Measurements from ENCODE around the gene SMG9. TPM values are rescaled to one million over a fixed set of nuclear protein-coding genes. Genes with fewer than 3 reads are reported as not detected.

Gene SMG9
- total RNA-seq, 4 donors from 2014 or later = 7.5 to 25.6 (median 22.3) TPM

- H3K9me3 ChIP-seq = peaks cover 0 to 12% (median 7%) of the 10 kb centered on the region in 4 donors
- intact Hi-C loops (cut with DNase I) = no loop called here
- H3K4me1 ChIP-seq = no peaks in the 10 kb centered on the region
- no peak for DNase-seq (ENCODE audit: extremely low spot score)
- no peak for TF ChIP-seq CTCF (IDR thresholded peaks at IDR 0.05)
- TF ChIP-seq EP300 (IDR thresholded peaks at IDR 0.05) = no peak
- TF ChIP-seq POLR2AphosphoS5 (IDR thresholded peaks at IDR 0.05) = no peak
- TF ChIP-seq POLR2A (IDR thresholded peaks at IDR 0.05; ENCODE audit: low read depth) = no peak
- 82% methylated on average over 2 of the region's 2 CpGs for WGBS
- no peaks in the 10 kb centered on the region for H3K36me3 ChIP-seq
- H3K27ac ChIP-seq (replicated peaks in 1 of 4) = no peak overlapping the region
- peaks cover 0 to 12% (median 0%) of the 10 kb centered on the region in 4 donors for H3K27me3 ChIP-seq
- no peak overlapping the region for H3K4me3 ChIP-seq
Measured at GRCh38 chr19:43708716-43709115, 46.0 kb downstream of the SMG9 start.

- 80% methylated on average over 13 of the region's 13 CpGs for WGBS
- peaks cover 0 to 12% (median 7%) of the 10 kb centered on the region in 4 donors for H3K9me3 ChIP-seq
- TF ChIP-seq EP300 (IDR thresholded peaks at IDR 0.05) (no peak), CTCF (IDR thresholded peaks at IDR 0.05) (no peak), POLR2A (IDR thresholded peaks at IDR 0.05; ENCODE audit: low read depth) (no peak), POLR2AphosphoS5 (IDR thresholded peaks at IDR 0.05) (no peak)
- peaks cover 0 to 7% (median 0%) of the 10 kb centered on the region in 4 donors for H3K27me3 ChIP-seq
- H3K27ac ChIP-seq (replicated peaks in 1 of 4) = no peak overlapping the region
- no peaks in the 10 kb centered on the region for H3K36me3 ChIP-seq
- DNase-seq (ENCODE audit: extremely low spot score) = no peak
- H3K4me1 ChIP-seq = no peaks in the 10 kb centered on the region
- intact Hi-C loops (cut with DNase I) = no loop called here
- no peak overlapping the region for H3K4me3 ChIP-seq
Measured at GRCh38 chr19:43707158-43707712, 47.5 kb downstream of the SMG9 start.

- intact Hi-C loops (cut with DNase I) = no loop called here
- peaks cover 0 to 12% (median 7%) of the 10 kb centered on the region in 4 donors for H3K9me3 ChIP-seq
- H3K4me3 ChIP-seq = no peak overlapping the region
- 77% methylated on average over 6 of the region's 6 CpGs for WGBS
- DNase-seq (ENCODE audit: extremely low spot score) = no peak
- no peak overlapping the region for H3K27ac ChIP-seq (replicated peaks in 1 of 4)
- H3K36me3 ChIP-seq = no peaks in the 10 kb centered on the region
- peaks cover 0 to 2% (median 1%) of the 10 kb centered on the region in 4 donors for H3K4me1 ChIP-seq
- peaks cover 0 to 10% (median 0%) of the 10 kb centered on the region in 4 donors for H3K27me3 ChIP-seq
- TF ChIP-seq POLR2AphosphoS5 (IDR thresholded peaks at IDR 0.05) = no peak
Measured at GRCh38 chr19:43705729-43706128, 49.0 kb downstream of the SMG9 start.

GRCh38 chr19:43704002-43704705, 50.6 kb downstream of the SMG9 start:
- intact Hi-C loops (cut with DNase I) = no loop called here
- no peak for DNase-seq (ENCODE audit: extremely low spot score)
- Histone ChIP-seq H3K27ac (replicated peaks in 1 of 4) (no peak overlapping the region), H3K36me3 (no peaks in the 10 kb centered on the region), H3K4me1 (peaks cover 5 to 18% (median 16%) of the 10 kb centered on the region in 4 donors), H3K9me3 (peaks cover 0 to 11% (median 7%) of the 10 kb centered on the region in 4 donors), H3K27me3 (peaks cover 0 to 19% (median 5%) of the 10 kb centered on the region in 4 donors), H3K4me3 (no peak overlapping the region)
- TF ChIP-seq EP300 (IDR thresholded peaks at IDR 0.05) = no peak
- no peak for TF ChIP-seq CTCF (IDR thresholded peaks at IDR 0.05)
- TF ChIP-seq POLR2A (IDR thresholded peaks at IDR 0.05; ENCODE audit: low read depth) = no peak
- TF ChIP-seq POLR2AphosphoS5 (IDR thresholded peaks at IDR 0.05) = no peak
- WGBS = 72% methylated on average over 7 of the region's 7 CpGs

GRCh38 chr19:43700395-43701000, 54.3 kb downstream of the SMG9 start:
- peak overlapping the region; percentile 18 to 36 (median 24) for H3K4me3 ChIP-seq
- TF ChIP-seq POLR2AphosphoS5 (IDR thresholded peaks at IDR 0.05) = no peak
- TF ChIP-seq POLR2A (IDR thresholded peaks at IDR 0.05; ENCODE audit: low read depth) = no peak
- no peak for TF ChIP-seq CTCF (IDR thresholded peaks at IDR 0.05)
- TF ChIP-seq EP300 (IDR thresholded peaks at IDR 0.05) = no peak
- peak overlapping the region; percentile 55 to 75 (median 61) for H3K27ac ChIP-seq (replicated peaks in 1 of 4)
- H3K4me1 ChIP-seq = peaks cover 7 to 21% (median 19%) of the 10 kb centered on the region in 4 donors
- intact Hi-C loops (cut with DNase I) = no loop called here
- H3K27me3 ChIP-seq = peaks cover 0 to 34% (median 8%) of the 10 kb centered on the region in 4 donors
- peak; percentile 92 for DNase-seq (ENCODE audit: extremely low spot score)
- H3K9me3 ChIP-seq = peaks cover 0 to 10% (median 0%) of the 10 kb centered on the region in 4 donors
- WGBS = 69% methylated on average over 8 of the region's 13 CpGs
- H3K36me3 ChIP-seq = no peaks in the 10 kb centered on the region
